ENCODE data around the gene ZNF107. TPM values are rescaled to one million over a fixed set of nuclear protein-coding genes. Genes with fewer than 3 reads are reported as not detected.
"Not testable (repeated sequence)": the region's sequence is repeated elsewhere in the genome, so short reads cannot be mapped to it uniquely, and the experiment has no call there.

ZNF107 gene
- total and polyA plus RNA-seq, 2 donors (not counting 1 experiment from before 2014, with no cell fraction given), result 22.0 to 70.7 TPM

GRCh38 chr7:64706625-64707292 lies 40.8 kb downstream of the ZNF107 start:
- Mint-ChIP-seq H3K4me3 (no peak overlapping the region), H3K9me3 (ENCODE audit: insufficient read depth) (peaks cover 5% of the 10 kb centered on the region), H3K4me1 (no peaks in the 10 kb centered on the region), H3K27ac (no peak overlapping the region), H3K27me3 (no peaks in the 10 kb centered on the region)
- TF ChIP-seq CTCF (IDR thresholded peaks at IDR 0.05), result no peak
- no peak for TF ChIP-seq EZH2 (IDR thresholded peaks at IDR 0.05; ENCODE audit: borderline replicate concordance, insufficient read depth, low read depth, low read length, poor library complexity, severe bottlenecking)
- Histone ChIP-seq H3K27me3 (replicated peaks in 1 of 4; ENCODE audit: control extremely low read depth in 1 of 4, control insufficient read depth in 3 of 4, insufficient read depth in 4 of 4, low read length in 3 of 4) (no peaks in the 10 kb centered on the region), H3K9ac (ENCODE audit: low read length) (no peak overlapping the region), H3K4me3 (ENCODE audit: control extremely low read depth in 1 of 5, extremely low read depth in 1 of 5, insufficient read depth in 1 of 5, low read depth in 2 of 5, low read length in 4 of 5) (peak overlapping the region in 1 of 5 experiments; percentile 9), H3K4me2 (replicated peaks; ENCODE audit: low read depth, low read length, poor library complexity, severe bottlenecking) (no peak overlapping the region), H3K9me3 (ENCODE audit: control extremely low read depth in 1 of 3, control insufficient read depth in 2 of 3, insufficient read depth in 1 of 3, low read length in 2 of 3) (peaks cover 35 to 78% (median 39%) of the 10 kb centered on the region in 3 donors), H2AFZ (ENCODE audit: insufficient read depth, low read depth, low read length, poor library complexity, severe bottlenecking) (no peak overlapping the region), H3K4me1 (ENCODE audit: control insufficient read depth in 2 of 2, insufficient read depth in 2 of 2, low read length in 2 of 2) (no peaks in the 10 kb centered on the region), H3K27ac (ENCODE audit: low read length in 2 of 2) (no peak overlapping the region), H3K79me2 (ENCODE audit: control insufficient read depth, insufficient read depth, low read length) (no peaks in the 10 kb centered on the region), H4K20me1 (ENCODE audit: control insufficient read depth, insufficient read depth, low read length, poor library complexity, severe bottlenecking) (no peaks in the 10 kb centered on the region), H3K36me3 (replicated peaks in 1 of 2; ENCODE audit: control extremely low read depth in 1 of 2, control insufficient read depth in 1 of 2, extremely low read depth in 1 of 2, insufficient read depth in 2 of 2, low read length in 1 of 2) (peaks cover 6 to 27% of the 10 kb centered on the region in 2 experiments)
- ChIA-PET POLR2A (no interaction called here), CTCF (interaction anchor here (0.9 kb wide), 1 partner anchor 18 kb away, joined by 3 read pairs; no protein-coding TSS in a partner anchor)
- ATAC-seq (ENCODE audit: low read depth), result no peak
- DNase-seq, result no peak
- no CpG with 5 or more reads among the region's 2 CpGs for WGBS (ENCODE audit: insufficient coverage)
- intact Hi-C loops (cut with micrococcal nuclease), result loop anchor here (2.0 kb wide), 1 partner anchor 20 kb away; no protein-coding TSS in a partner anchor

- H3K9me3 Mint-ChIP-seq (ENCODE audit: insufficient read depth); CTCF ChIA-PET; H3K27ac Mint-ChIP-seq; H2AFZ ChIP-seq (ENCODE audit: insufficient read depth, low read depth, low read length, poor library complexity, severe bottlenecking); H3K79me2 ChIP-seq (ENCODE audit: control insufficient read depth, insufficient read depth, low read length); H3K4me2 ChIP-seq (replicated peaks; ENCODE audit: low read depth, low read length, poor library complexity, severe bottlenecking); ATAC-seq (ENCODE audit: low read depth); H3K9ac ChIP-seq (ENCODE audit: low read length); H3K27me3 ChIP-seq (replicated peaks in 1 of 4; ENCODE audit: control extremely low read depth in 1 of 4, control insufficient read depth in 3 of 4, insufficient read depth in 4 of 4, low read length in 3 of 4); H4K20me1 ChIP-seq (ENCODE audit: control insufficient read depth, insufficient read depth, low read length, poor library complexity, severe bottlenecking); H3K4me1 Mint-ChIP-seq; DNase-seq; H3K4me1 ChIP-seq (ENCODE audit: control insufficient read depth in 2 of 2, insufficient read depth in 2 of 2, low read length in 2 of 2); H3K4me3 Mint-ChIP-seq; POLR2A ChIA-PET; H3K27me3 Mint-ChIP-seq; H3K4me3 ChIP-seq (ENCODE audit: control extremely low read depth in 1 of 5, extremely low read depth in 1 of 5, insufficient read depth in 1 of 5, low read depth in 2 of 5, low read length in 4 of 5); H3K27ac ChIP-seq (ENCODE audit: low read length in 2 of 2); H3K36me3 ChIP-seq (replicated peaks in 1 of 2; ENCODE audit: control extremely low read depth in 1 of 2, control insufficient read depth in 1 of 2, extremely low read depth in 1 of 2, insufficient read depth in 2 of 2, low read length in 1 of 2): not testable (repeated sequence)
- intact Hi-C loops (cut with micrococcal nuclease), result loop anchor here (10.0 kb wide), 1 partner anchor 373 kb away; no protein-coding TSS in a partner anchor
- peaks cover 10 to 55% (median 28%) of the 10 kb centered on the region in 3 donors for H3K9me3 ChIP-seq (ENCODE audit: control extremely low read depth in 1 of 3, control insufficient read depth in 2 of 3, insufficient read depth in 1 of 3, low read length in 2 of 3)
- 98% methylated on average over 13 of the region's 29 CpGs for WGBS (ENCODE audit: insufficient coverage)
Measured at GRCh38 chr7:64717896-64718295, 52.0 kb downstream of the ZNF107 start.

All from B cell (primary cell).